Measurements from ENCODE around the gene ACSS1. TPM values are rescaled to one million over a fixed set of nuclear protein-coding genes. Genes with fewer than 3 reads are reported as not detected.

The ACSS1 gene
- total RNA-seq, 1 experiment from 2014 or later = 12.8 TPM

GRCh38 chr20:25046181-25046641 lies 11.7 kb downstream of the ACSS1 start:
- H2AFZ ChIP-seq = no peak overlapping the region
- no peaks in the 10 kb centered on the region for H4K20me1 ChIP-seq (ENCODE audit: insufficient read depth)
- no peaks in the 10 kb centered on the region for H3K36me3 ChIP-seq (ENCODE audit: low read depth)
- ChIA-PET CTCF (no interaction called here), POLR2A (ENCODE audit: unreplicated experiment) (no interaction called here)
- no TSS peak for BruUV-seq (replicated peaks)
- H3K9me2 ChIP-seq (ENCODE audit: insufficient read depth) = no peaks in the 10 kb centered on the region
- H3F3A ChIP-seq (ENCODE audit: insufficient read depth, low read depth) = no peaks in the 10 kb centered on the region
- H3K27ac ChIP-seq = no peak overlapping the region
- H3K4me2 ChIP-seq = no peak overlapping the region
- no peak for TF ChIP-seq CTCF (conservative IDR thresholded peaks at IDR 0.05)
- TF ChIP-seq EZH2 (IDR thresholded peaks at IDR 0.05; ENCODE audit: low read depth) = no peak
- no peaks in the 10 kb centered on the region for H3K27me3 ChIP-seq (ENCODE audit: insufficient read depth, low read depth)
- H3K9me3 ChIP-seq (ENCODE audit: insufficient read depth, low read depth) = no peaks in the 10 kb centered on the region
- H3K79me2 ChIP-seq (ENCODE audit: low read depth) = no peaks in the 10 kb centered on the region
- intact Hi-C loops (cut with micrococcal nuclease; ENCODE audit: unreplicated experiment) = no loop called here
- 0 out of 2 replicates have a peak, but pooled peaks cover 9% of the 10 kb centered on the region for H3K4me1 ChIP-seq (replicated peaks; ENCODE audit: insufficient read depth)
- no peak for DNase-seq
- H3K4me3 ChIP-seq = no peak overlapping the region

- Histone ChIP-seq H3K4me1 (replicated peaks; ENCODE audit: insufficient read depth) (peaks cover 9% of the 10 kb centered on the region; the same call in 1 of the 2 replicates), H3K27ac (no peak overlapping the region), H3K4me2 (no peak overlapping the region), H3K27me3 (ENCODE audit: insufficient read depth, low read depth) (no peaks in the 10 kb centered on the region), H3K9me2 (ENCODE audit: insufficient read depth) (no peaks in the 10 kb centered on the region), H2AFZ (no peak overlapping the region), H3K4me3 (no peak overlapping the region), H3K9me3 (ENCODE audit: insufficient read depth, low read depth) (no peaks in the 10 kb centered on the region), H4K20me1 (ENCODE audit: insufficient read depth) (no peaks in the 10 kb centered on the region), H3F3A (ENCODE audit: insufficient read depth, low read depth) (no peaks in the 10 kb centered on the region; the same call in 1 of the 2 replicates), H3K79me2 (ENCODE audit: low read depth) (no peaks in the 10 kb centered on the region), H3K36me3 (ENCODE audit: low read depth) (no peaks in the 10 kb centered on the region)
- POLR2A ChIA-PET (ENCODE audit: unreplicated experiment) = no interaction called here
- TF ChIP-seq CTCF (conservative IDR thresholded peaks at IDR 0.05) (no peak), EZH2 (IDR thresholded peaks at IDR 0.05; ENCODE audit: low read depth) (no peak)
- BruUV-seq (replicated peaks) = no TSS peak
- CTCF ChIA-PET = no interaction called here
- intact Hi-C loops (cut with micrococcal nuclease; ENCODE audit: unreplicated experiment) = no loop called here
- no peak for DNase-seq
Measured at GRCh38 chr20:25045343-25045712, 12.6 kb downstream of the ACSS1 start.

GRCh38 chr20:25044660-25045342 lies 13.1 kb downstream of the ACSS1 start:
- Histone ChIP-seq H3K27me3 (ENCODE audit: insufficient read depth, low read depth) (no peaks in the 10 kb centered on the region), H4K20me1 (ENCODE audit: insufficient read depth) (no peaks in the 10 kb centered on the region), H3K4me2 (no peak overlapping the region), H3K4me1 (replicated peaks; ENCODE audit: insufficient read depth) (peaks cover 14% of the 10 kb centered on the region; the same call in 1 of the 2 replicates), H3F3A (ENCODE audit: insufficient read depth, low read depth) (peaks cover 5% of the 10 kb centered on the region; the same call in 1 of the 2 replicates), H3K9me2 (ENCODE audit: insufficient read depth) (no peaks in the 10 kb centered on the region), H3K27ac (no peak overlapping the region), H3K4me3 (no peak overlapping the region), H3K79me2 (ENCODE audit: low read depth) (no peaks in the 10 kb centered on the region), H2AFZ (no peak overlapping the region), H3K36me3 (ENCODE audit: low read depth) (no peaks in the 10 kb centered on the region), H3K9me3 (ENCODE audit: insufficient read depth, low read depth) (no peaks in the 10 kb centered on the region)
- ChIA-PET CTCF (interaction anchor here (0.6 kb wide), 1 partner anchor 348 kb away, joined by 16 read pairs; no protein-coding TSS in a partner anchor), POLR2A (ENCODE audit: unreplicated experiment) (no interaction called here)
- intact Hi-C loops (cut with micrococcal nuclease; ENCODE audit: unreplicated experiment) = no loop called here
- DNase-seq = no peak
- no peak for TF ChIP-seq CTCF (conservative IDR thresholded peaks at IDR 0.05)
- TF ChIP-seq EZH2 (IDR thresholded peaks at IDR 0.05; ENCODE audit: low read depth) = no peak
- BruUV-seq (replicated peaks) = no TSS peak
